ENCODE data around the gene SLC38A5. TPM values are rescaled to one million over a fixed set of nuclear protein-coding genes. Genes with fewer than 3 reads are reported as not detected.
"Not testable (repeated sequence)": the region's sequence is repeated elsewhere in the genome, so short reads cannot be mapped to it uniquely, and the experiment has no call there.

The SLC38A5 gene
- total RNA-seq, 1 experiment from 2014 or later = 50.6 TPM

GRCh38 chrX:48470110-48470832, at the start of gene SLC38A5 (continued):
- no peak for TF ChIP-seq STAT6 (CRISPR knock-in tag; conservative IDR thresholded peaks at IDR 0.05; ENCODE audit: low read depth)

- CTCF ChIA-PET; H3K9me3 Mint-ChIP-seq; ATAC-seq; DNase-seq (ENCODE audit: low spot score); H3K27me3 Mint-ChIP-seq (ENCODE audit: low read depth); H3K36me3 Mint-ChIP-seq; POLR2A ChIA-PET; H3K27ac Mint-ChIP-seq; H3K4me3 Mint-ChIP-seq: not testable (repeated sequence)
- H3K4me1 Mint-ChIP-seq = peaks cover 11% of the 10 kb centered on the region
Observed at GRCh38 chrX:48519481-48519880, 49.4 kb upstream of the SLC38A5 start.

DNA sequence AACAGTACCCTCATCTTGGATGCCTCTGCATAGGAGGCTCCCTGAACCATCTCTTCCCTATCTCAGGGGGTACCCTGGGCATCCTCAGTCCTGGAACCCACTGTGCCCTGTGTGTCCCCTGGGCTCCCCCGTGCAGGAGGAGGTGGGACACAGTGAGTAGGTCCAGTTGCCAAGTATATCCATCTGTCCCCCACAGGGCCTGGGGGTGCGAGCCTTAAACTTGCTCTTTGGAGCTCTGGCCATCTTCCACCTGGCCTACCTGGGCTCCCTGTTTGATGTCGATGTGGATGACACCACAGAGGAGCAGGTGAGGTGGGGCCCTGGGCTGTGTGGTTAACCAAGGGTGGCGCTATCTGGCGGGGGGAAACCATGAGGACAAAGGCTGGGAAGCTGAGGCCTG, 46.9 kb upstream of the SLC38A5 start:
- no peak for DNase-seq (ENCODE audit: low spot score)
- Mint-ChIP-seq H3K4me3 (no peak overlapping the region), H3K27ac (no peak overlapping the region), H3K4me1 (peaks cover 7% of the 10 kb centered on the region), H3K36me3 (peaks cover 3% of the 10 kb centered on the region; the same call in 1 of the 2 replicates), H3K27me3 (ENCODE audit: low read depth) (no peaks in the 10 kb centered on the region), H3K9me3 (no peaks in the 10 kb centered on the region)
- ATAC-seq = no peak
- ChIA-PET CTCF (no interaction called here), POLR2A (no interaction called here)
- TF ChIP-seq TP53 (CRISPR knock-in tag; IDR thresholded peaks at IDR 0.05) = no peak
- TF ChIP-seq NR1H2 (CRISPR knock-in tag; IDR thresholded peaks at IDR 0.05) = no peak
- no peak for TF ChIP-seq NR3C1 (CRISPR knock-in tag; conservative IDR thresholded peaks at IDR 0.05; ENCODE audit: low read depth)
- TF ChIP-seq, protein P1, sequence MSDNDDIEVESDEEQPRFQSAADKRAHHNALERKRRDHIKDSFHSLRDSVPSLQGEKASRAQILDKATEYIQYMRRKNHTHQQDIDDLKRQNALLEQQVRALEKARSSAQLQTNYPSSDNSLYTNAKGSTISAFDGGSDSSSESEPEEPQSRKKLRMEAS (CRISPR knock-in tag; IDR thresholded peaks at IDR 0.05) = no peak
- TF ChIP-seq RORB (CRISPR knock-in tag; IDR thresholded peaks at IDR 0.05) = no peak
- TF ChIP-seq PRRX2 (CRISPR knock-in tag; IDR thresholded peaks at IDR 0.05) = no peak
- TF ChIP-seq CTCF (IDR thresholded peaks at IDR 0.05) = no peak
- no peak for TF ChIP-seq TEAD4 (CRISPR knock-in tag; IDR thresholded peaks at IDR 0.05)
- TF ChIP-seq PRDM15 (CRISPR knock-in tag; IDR thresholded peaks at IDR 0.05) = no peak
- no peak for TF ChIP-seq ATF1 (CRISPR knock-in tag; IDR thresholded peaks at IDR 0.05)

DNA sequence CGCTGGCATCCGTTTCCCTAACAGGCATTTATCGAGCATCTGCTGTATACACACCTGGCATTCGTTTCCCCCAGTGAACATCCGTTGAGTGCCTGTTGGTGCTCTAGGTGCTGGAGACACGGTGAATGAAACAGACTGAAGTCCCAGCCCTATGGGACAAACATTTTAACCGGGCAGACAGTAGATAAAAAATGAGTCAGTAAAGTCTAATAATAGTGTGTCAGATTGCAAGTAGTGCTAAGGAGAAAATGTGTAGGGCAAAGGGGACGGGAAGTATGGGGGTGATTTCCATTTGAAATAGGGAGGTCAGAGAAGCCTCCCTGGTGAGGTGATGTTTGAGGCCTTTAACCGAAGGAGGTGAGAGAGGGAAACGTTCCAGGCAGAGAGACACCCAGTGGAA, 46.2 kb upstream of the SLC38A5 start:
- peaks cover 3% of the 10 kb centered on the region; the same call in 1 of the 2 replicates for H3K36me3 Mint-ChIP-seq
- ATAC-seq (no peak), DNase-seq (ENCODE audit: low spot score) (no peak)
- POLR2A ChIA-PET = no interaction called here
- H3K9me3 Mint-ChIP-seq = no peaks in the 10 kb centered on the region
- H3K27ac Mint-ChIP-seq = no peak overlapping the region
- CTCF ChIA-PET = no interaction called here
- H3K4me1 Mint-ChIP-seq = peaks cover 7% of the 10 kb centered on the region
- H3K4me3 Mint-ChIP-seq = no peak overlapping the region
- H3K27me3 Mint-ChIP-seq (ENCODE audit: low read depth) = no peaks in the 10 kb centered on the region
- TF ChIP-seq IRF2 (CRISPR knock-in tag; IDR thresholded peaks at IDR 0.05; ENCODE audit: borderline replicate concordance, low read depth) (no peak), ATF3 (CRISPR knock-in tag; conservative IDR thresholded peaks at IDR 0.05) (no peak), SMAD4 (CRISPR knock-in tag; IDR thresholded peaks at IDR 0.05) (no peak)
- TF ChIP-seq, protein P2, sequence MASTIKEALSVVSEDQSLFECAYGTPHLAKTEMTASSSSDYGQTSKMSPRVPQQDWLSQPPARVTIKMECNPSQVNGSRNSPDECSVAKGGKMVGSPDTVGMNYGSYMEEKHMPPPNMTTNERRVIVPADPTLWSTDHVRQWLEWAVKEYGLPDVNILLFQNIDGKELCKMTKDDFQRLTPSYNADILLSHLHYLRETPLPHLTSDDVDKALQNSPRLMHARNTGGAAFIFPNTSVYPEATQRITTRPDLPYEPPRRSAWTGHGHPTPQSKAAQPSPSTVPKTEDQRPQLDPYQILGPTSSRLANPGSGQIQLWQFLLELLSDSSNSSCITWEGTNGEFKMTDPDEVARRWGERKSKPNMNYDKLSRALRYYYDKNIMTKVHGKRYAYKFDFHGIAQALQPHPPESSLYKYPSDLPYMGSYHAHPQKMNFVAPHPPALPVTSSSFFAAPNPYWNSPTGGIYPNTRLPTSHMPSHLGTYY (CRISPR knock-in tag; IDR thresholded peaks at IDR 0.05) = no peak
- TF ChIP-seq, protein P3, sequence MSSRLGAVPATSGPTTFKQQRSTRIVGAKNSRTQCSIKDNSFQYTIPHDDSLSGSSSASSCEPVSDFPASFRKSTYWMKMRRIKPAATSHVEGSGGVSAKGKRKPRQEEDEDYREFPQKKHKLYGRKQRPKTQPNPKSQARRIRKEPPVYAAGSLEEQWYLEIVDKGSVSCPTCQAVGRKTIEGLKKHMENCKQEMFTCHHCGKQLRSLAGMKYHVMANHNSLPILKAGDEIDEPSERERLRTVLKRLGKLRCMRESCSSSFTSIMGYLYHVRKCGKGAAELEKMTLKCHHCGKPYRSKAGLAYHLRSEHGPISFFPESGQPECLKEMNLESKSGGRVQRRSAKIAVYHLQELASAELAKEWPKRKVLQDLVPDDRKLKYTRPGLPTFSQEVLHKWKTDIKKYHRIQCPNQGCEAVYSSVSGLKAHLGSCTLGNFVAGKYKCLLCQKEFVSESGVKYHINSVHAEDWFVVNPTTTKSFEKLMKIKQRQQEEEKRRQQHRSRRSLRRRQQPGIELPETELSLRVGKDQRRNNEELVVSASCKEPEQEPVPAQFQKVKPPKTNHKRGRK (CRISPR knock-in tag; IDR thresholded peaks at IDR 0.05; ENCODE audit: borderline replicate concordance) = no peak
